Measurements from ENCODE around the gene ADORA1. TPM values are rescaled to one million over a fixed set of nuclear protein-coding genes. Genes with fewer than 3 reads are reported as not detected.

The ADORA1 gene
- total RNA-seq, 1 donor from 2014 or later = 3.8 TPM

GRCh38 chr1:203186446-203187303, 59.1 kb downstream of the ADORA1 start, which contains the start of gene CHI3L1:
Gene CHI3L1 (minus strand): TSS chr1:203186704. CDS start chr1:203186623, 81 bp downstream.
- no peaks in the 10 kb centered on the region for H3K27me3 Mint-ChIP-seq (ENCODE audit: low read depth)

GRCh38 chr1:203187304-203187685, 59.8 kb downstream of the ADORA1 start:
- DNase-seq (ENCODE audit: low spot score in 2 of 2, unreplicated experiment in 2 of 2) = no peak
- peak overlapping the region; percentile 77 for H3K27ac Mint-ChIP-seq
- TF ChIP-seq, protein P1, sequence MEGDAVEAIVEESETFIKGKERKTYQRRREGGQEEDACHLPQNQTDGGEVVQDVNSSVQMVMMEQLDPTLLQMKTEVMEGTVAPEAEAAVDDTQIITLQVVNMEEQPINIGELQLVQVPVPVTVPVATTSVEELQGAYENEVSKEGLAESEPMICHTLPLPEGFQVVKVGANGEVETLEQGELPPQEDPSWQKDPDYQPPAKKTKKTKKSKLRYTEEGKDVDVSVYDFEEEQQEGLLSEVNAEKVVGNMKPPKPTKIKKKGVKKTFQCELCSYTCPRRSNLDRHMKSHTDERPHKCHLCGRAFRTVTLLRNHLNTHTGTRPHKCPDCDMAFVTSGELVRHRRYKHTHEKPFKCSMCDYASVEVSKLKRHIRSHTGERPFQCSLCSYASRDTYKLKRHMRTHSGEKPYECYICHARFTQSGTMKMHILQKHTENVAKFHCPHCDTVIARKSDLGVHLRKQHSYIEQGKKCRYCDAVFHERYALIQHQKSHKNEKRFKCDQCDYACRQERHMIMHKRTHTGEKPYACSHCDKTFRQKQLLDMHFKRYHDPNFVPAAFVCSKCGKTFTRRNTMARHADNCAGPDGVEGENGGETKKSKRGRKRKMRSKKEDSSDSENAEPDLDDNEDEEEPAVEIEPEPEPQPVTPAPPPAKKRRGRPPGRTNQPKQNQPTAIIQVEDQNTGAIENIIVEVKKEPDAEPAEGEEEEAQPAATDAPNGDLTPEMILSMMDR (IDR thresholded peaks at IDR 0.05; ENCODE audit: unreplicated experiment) = no peak
- peaks cover 25% of the 10 kb centered on the region for H3K4me1 Mint-ChIP-seq
- H3K4me3 Mint-ChIP-seq = no peak overlapping the region
- H3K9me3 Mint-ChIP-seq = no peaks in the 10 kb centered on the region
- H3K36me3 Mint-ChIP-seq = no peaks in the 10 kb centered on the region
- H3K27me3 Mint-ChIP-seq (ENCODE audit: low read depth) = no peaks in the 10 kb centered on the region

More at GRCh38 chr1:203186446-203187303, 59.1 kb downstream of the ADORA1 start, which contains the start of gene CHI3L1:
- peak within 1 kb of the TSS; percentile 77 for H3K27ac Mint-ChIP-seq
- no peaks in the 10 kb centered on the region for H3K36me3 Mint-ChIP-seq
- TF ChIP-seq, protein P1 (IDR thresholded peaks at IDR 0.05; ENCODE audit: unreplicated experiment) = no peak
- no peaks in the 10 kb centered on the region for H3K9me3 Mint-ChIP-seq
- peaks cover 25% of the 10 kb centered on the region for H3K4me1 Mint-ChIP-seq
- no peak for DNase-seq (ENCODE audit: low spot score in 2 of 2, unreplicated experiment in 2 of 2)
- H3K4me3 Mint-ChIP-seq = no peak within 1 kb of the TSS

DNA sequence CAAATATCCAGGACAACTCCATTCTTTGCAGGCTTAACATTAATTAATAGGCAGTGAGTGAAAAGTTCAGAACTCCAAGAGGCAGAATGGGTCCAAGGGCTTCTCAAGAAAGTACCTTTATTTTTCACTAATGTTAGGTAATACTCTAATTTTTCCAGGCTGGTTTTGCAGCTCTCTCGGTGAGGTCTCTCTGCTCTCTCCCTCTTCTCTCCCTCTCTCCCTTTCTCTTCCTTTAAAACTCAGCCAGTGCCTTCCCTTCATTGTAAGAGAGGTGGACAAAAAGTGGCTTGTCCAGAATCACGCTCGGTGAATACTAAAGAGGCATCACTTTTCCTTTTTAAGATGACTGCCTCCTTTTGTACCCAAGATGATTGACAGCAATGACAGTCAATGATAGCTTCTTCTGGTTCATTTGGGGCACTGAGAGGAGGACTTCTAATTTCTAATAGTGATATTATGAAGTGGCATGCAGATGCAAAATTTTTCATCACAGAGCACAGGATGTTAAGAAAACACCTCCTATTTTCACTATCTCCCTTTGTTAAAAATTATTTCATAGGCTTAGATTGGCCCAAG, 60.3 kb downstream of the ADORA1 start:
- Mint-ChIP-seq H3K27me3 (ENCODE audit: low read depth) (no peaks in the 10 kb centered on the region), H3K27ac (peak overlapping the region; percentile 77)

DNA sequence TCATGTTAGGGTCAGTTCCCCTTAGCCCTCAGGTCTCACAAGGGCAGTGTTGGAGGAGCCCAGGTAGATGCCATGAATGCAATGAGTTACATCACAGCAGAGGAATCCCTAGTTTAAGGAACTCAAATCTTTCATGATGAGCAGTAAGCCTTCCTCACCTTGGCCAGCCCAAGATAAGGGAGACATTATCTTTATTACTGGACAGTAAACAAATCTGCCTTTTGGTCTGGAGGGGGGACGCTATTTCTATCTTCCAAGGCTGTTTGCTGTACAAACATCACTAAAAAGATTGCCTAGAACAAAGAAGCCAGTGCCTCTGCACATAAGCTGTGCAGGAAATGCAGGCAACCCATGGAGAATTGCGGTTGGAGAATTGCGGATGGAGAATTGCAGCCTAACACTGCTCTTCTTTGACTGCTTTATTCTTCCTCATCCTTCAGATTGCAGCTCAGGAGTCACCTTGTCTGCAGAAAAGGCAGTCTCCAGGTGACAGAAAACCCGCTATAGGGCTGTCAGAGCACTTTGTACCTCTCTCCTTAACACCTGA, 61.2 kb downstream of the ADORA1 start:
- no peak for DNase-seq (ENCODE audit: low spot score in 2 of 2, unreplicated experiment in 2 of 2)
- no peaks in the 10 kb centered on the region for H3K27me3 Mint-ChIP-seq (ENCODE audit: low read depth)
- TF ChIP-seq, protein P1 (IDR thresholded peaks at IDR 0.05; ENCODE audit: unreplicated experiment) = no peak
- H3K4me1 Mint-ChIP-seq = peaks cover 25% of the 10 kb centered on the region
- H3K27ac Mint-ChIP-seq = no peak overlapping the region
- no peaks in the 10 kb centered on the region for H3K9me3 Mint-ChIP-seq
- H3K4me3 Mint-ChIP-seq = no peak overlapping the region
- no peaks in the 10 kb centered on the region for H3K36me3 Mint-ChIP-seq

More for the DNA sequence above, 60.3 kb downstream of the ADORA1 start:
- no peak overlapping the region for H3K4me3 Mint-ChIP-seq
- H3K9me3 Mint-ChIP-seq = no peaks in the 10 kb centered on the region
- no peak for DNase-seq (ENCODE audit: low spot score in 2 of 2, unreplicated experiment in 2 of 2)
- H3K4me1 Mint-ChIP-seq = peaks cover 25% of the 10 kb centered on the region
- no peaks in the 10 kb centered on the region for H3K36me3 Mint-ChIP-seq
- TF ChIP-seq, protein P1 (IDR thresholded peaks at IDR 0.05; ENCODE audit: unreplicated experiment) = no peak

DNA sequence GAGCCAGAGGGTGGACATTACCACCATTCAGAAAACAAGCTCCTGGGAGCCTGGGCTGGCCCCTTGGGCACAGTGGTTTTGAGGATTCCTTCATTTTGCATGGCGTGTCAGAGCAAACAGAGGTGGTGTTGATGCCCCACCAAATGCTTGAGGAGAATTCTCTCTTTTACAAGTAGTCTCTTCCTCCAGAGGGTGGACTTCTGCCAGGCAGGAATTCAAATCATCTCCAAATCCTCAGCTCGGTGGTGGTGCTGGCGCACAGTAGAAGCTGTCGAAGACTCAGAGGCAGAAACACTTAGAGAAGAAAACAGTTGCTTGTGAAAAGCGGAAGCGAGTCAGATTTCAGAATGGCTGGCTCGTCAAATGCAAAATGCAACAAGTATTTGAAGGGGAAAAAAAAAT, 62.4 kb downstream of the ADORA1 start:
- no peaks in the 10 kb centered on the region for H3K36me3 Mint-ChIP-seq
- peaks cover 25% of the 10 kb centered on the region for H3K4me1 Mint-ChIP-seq
- TF ChIP-seq, protein P1 (IDR thresholded peaks at IDR 0.05; ENCODE audit: unreplicated experiment) = no peak
- no peak overlapping the region for H3K4me3 Mint-ChIP-seq
- H3K27ac Mint-ChIP-seq = no peak overlapping the region
- no peaks in the 10 kb centered on the region for H3K27me3 Mint-ChIP-seq (ENCODE audit: low read depth)
- no peak for DNase-seq (ENCODE audit: low spot score in 2 of 2, unreplicated experiment in 2 of 2)
- H3K9me3 Mint-ChIP-seq = no peaks in the 10 kb centered on the region

All from mesothelial cell of epicardium (in vitro differentiated cells).